GM12872 (cell line): ENCODE results near the gene SMG7.

Experiments
- CTCF ChIP-seq: IDR thresholded peaks from 3 replicates; pipeline ENCODE4 v1.5.1; 2011; ENCODE audit warnings: low read depth, mild to moderate bottlenecking, low read length, moderate library complexity; ENCODE audit not compliant: insufficient read depth

Gene SMG7

GRCh38 chr1:183498342-183498991 is 26.2 kb downstream of the SMG7 start:
- TF ChIP-seq CTCF: no peak

GRCh38 chr1:183505454-183506089 is 33.3 kb downstream of the SMG7 start:
- no peak for TF ChIP-seq CTCF

GRCh38 chr1:183506561-183506960 is 34.3 kb downstream of the SMG7 start:
- TF ChIP-seq CTCF: no peak

GRCh38 chr1:183508694-183509093 is 36.4 kb downstream of the SMG7 start:
- no peak for TF ChIP-seq CTCF

- TF ChIP-seq CTCF: no peak
Measured at GRCh38 chr1:183512450-183512849, 40.2 kb downstream of the SMG7 start.

GRCh38 chr1:183514235-183514634 is 41.9 kb downstream of the SMG7 start:
- no peak for TF ChIP-seq CTCF

GRCh38 chr1:183515002-183515689 is 42.8 kb downstream of the SMG7 start:
- no peak for TF ChIP-seq CTCF
